ENCODE measurements around the gene OS9.

- TF ChIP-seq CTCF (tag by site-specific recombination; IDR thresholded peaks at IDR 0.05) (no peak), EGR2 (tag by site-specific recombination; IDR thresholded peaks at IDR 0.05; ENCODE audit: low read depth) (no peak), KLF10 (tag by site-specific recombination; IDR thresholded peaks at IDR 0.05) (no peak), YY2 (tag by site-specific recombination; IDR thresholded peaks at IDR 0.05) (no peak), ZNF37A (tag by site-specific recombination; IDR thresholded peaks at IDR 0.05) (no peak), PBX3 (CRISPR knock-in tag; IDR thresholded peaks at IDR 0.05) (no peak), KLF1 (tag by site-specific recombination; IDR thresholded peaks at IDR 0.05) (no peak), ZNF558 (tag by site-specific recombination; IDR thresholded peaks at IDR 0.05) (no peak), ZNF335 (tag by site-specific recombination; conservative IDR thresholded peaks at IDR 0.05) (no peak), ZNF274 (IDR thresholded peaks at IDR 0.05; ENCODE audit: low read length) (no peak), ZNF274 (tag by site-specific recombination; IDR thresholded peaks at IDR 0.05; ENCODE audit: borderline replicate concordance) (no peak), YY1 (tag by site-specific recombination; IDR thresholded peaks at IDR 0.05) (no peak)
Measured at GRCh38 chr12:57763881-57764661, 70.1 kb downstream of the OS9 start.

Data from HEK293 (cell line).